PC-9 (cell line): ENCODE measurements around the gene DHRS7.

ENCODE experiments used
- EZH2 ChIP-seq: fragments of 200-600 bp; sonication (generic); IDR thresholded peaks from 2 replicates; pipeline ENCODE4 v1.8.0; 2017; ENCODE audit warnings: antibody characterized with exemption, low read depth
- TF ChIP-seq, protein P1 (sequence below): fragments of 200-600 bp; sonication (generic); conservative IDR thresholded peaks from 2 replicates; pipeline ENCODE4 v1.6.1; 2017; ENCODE audit warnings: mixed run types, antibody characterized with exemption, mild to moderate bottlenecking, moderate library complexity

DNA sequence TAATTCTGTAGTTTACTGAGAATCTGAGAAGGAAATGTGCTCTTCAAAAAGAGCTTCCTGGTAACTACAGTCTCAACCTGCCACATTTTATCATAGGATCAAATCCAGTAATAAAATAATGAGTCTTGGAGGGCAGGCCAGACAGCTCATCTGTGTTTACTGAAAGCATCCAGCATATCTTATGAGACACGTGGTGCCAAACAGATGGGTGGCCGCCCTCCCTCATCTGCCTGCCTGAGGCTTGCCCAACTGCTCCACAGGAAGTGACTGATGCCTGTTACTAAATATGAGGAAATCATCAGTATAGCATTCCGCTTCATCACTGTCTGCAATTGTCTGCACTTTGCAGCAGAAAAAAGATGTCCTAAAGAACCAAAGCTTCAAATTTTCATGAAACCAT, 13.5 kb downstream of the DHRS7 start:
- TF ChIP-seq, protein P1, sequence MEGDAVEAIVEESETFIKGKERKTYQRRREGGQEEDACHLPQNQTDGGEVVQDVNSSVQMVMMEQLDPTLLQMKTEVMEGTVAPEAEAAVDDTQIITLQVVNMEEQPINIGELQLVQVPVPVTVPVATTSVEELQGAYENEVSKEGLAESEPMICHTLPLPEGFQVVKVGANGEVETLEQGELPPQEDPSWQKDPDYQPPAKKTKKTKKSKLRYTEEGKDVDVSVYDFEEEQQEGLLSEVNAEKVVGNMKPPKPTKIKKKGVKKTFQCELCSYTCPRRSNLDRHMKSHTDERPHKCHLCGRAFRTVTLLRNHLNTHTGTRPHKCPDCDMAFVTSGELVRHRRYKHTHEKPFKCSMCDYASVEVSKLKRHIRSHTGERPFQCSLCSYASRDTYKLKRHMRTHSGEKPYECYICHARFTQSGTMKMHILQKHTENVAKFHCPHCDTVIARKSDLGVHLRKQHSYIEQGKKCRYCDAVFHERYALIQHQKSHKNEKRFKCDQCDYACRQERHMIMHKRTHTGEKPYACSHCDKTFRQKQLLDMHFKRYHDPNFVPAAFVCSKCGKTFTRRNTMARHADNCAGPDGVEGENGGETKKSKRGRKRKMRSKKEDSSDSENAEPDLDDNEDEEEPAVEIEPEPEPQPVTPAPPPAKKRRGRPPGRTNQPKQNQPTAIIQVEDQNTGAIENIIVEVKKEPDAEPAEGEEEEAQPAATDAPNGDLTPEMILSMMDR = no peak
- no peak for TF ChIP-seq EZH2
